H9 (cell line): ENCODE measurements around the gene LRRC7. TPM values are rescaled to one million over a fixed set of nuclear protein-coding genes. Genes with fewer than 3 reads are reported as not detected.
A peak's percentile ranks its signal among the peaks of the same experiment; 100 is the strongest.

Source experiments
- DNase-seq: peaks from one replicate; pipeline ENCODE4 v3.0.0-alpha.2; 2017
- H2AFZ ChIP-seq: one replicate; pipeline ENCODE4 v1.6.1; 2013; ENCODE audit warnings: mild to moderate bottlenecking, low read length, control low read depth, moderate library complexity
- H2AK5ac ChIP-seq: 2 replicates; pipeline ENCODE4 v1.6.1; 2013; ENCODE audit warnings: low read length, control low read depth, mixed read lengths; ENCODE audit not compliant: insufficient read length
- H2BK120ac ChIP-seq: one replicate; pipeline ENCODE4 v1.6.1; 2013; ENCODE audit warnings: low read depth, mild to moderate bottlenecking, low read length, control low read depth, inconsistent platforms; ENCODE audit not compliant: poor library complexity, severe bottlenecking
- H2BK12ac ChIP-seq: 2 replicates; pipeline ENCODE4 v1.6.1; 2013; ENCODE audit warnings: low read length, control low read depth, mixed read lengths, low read depth; ENCODE audit not compliant: insufficient read length
- H2BK15ac ChIP-seq: 2 replicates; pipeline ENCODE4 v1.6.1; 2013; ENCODE audit warnings: low read depth, low read length, control low read depth
- H2BK20ac ChIP-seq: one replicate; pipeline ENCODE4 v1.6.1; 2013; ENCODE audit warnings: low read depth, mild to moderate bottlenecking, low read length, control low read depth, inconsistent platforms; ENCODE audit not compliant: poor library complexity, severe bottlenecking
- H2BK5ac ChIP-seq: 2 replicates; pipeline ENCODE4 v1.6.1; 2013; ENCODE audit warnings: low read length, control low read depth, mixed read lengths; ENCODE audit not compliant: insufficient read length
- H3K14ac ChIP-seq: 2 replicates; pipeline ENCODE4 v1.6.1; 2013; ENCODE audit warnings: low read length, control low read depth; ENCODE audit not compliant: insufficient read depth
- H3K18ac ChIP-seq: 2 replicates; pipeline ENCODE4 v1.6.1; 2013; ENCODE audit warnings: low read depth, mild to moderate bottlenecking, mixed read lengths, low read length, control low read depth; ENCODE audit not compliant: insufficient read length
- H3K23ac ChIP-seq: 2 replicates; pipeline ENCODE4 v1.6.1; 2013; ENCODE audit warnings: low read length, control low read depth, mixed read lengths, low read depth; ENCODE audit not compliant: insufficient read length
- H3K23me2 ChIP-seq: 2 replicates; pipeline ENCODE4 v1.6.1; 2013; ENCODE audit warnings: low read depth, mild to moderate bottlenecking, mixed read lengths, low read length, control low read depth; ENCODE audit not compliant: insufficient read length, poor library complexity, severe bottlenecking
- H3K27ac ChIP-seq: 2 replicates; pipeline ENCODE4 v1.5.1; 2013; ENCODE audit warnings: low read length, control low read depth, mixed read lengths, low read depth; ENCODE audit not compliant: insufficient read length
- H3K27me3 ChIP-seq: 2 replicates; pipeline ENCODE4 v1.6.1; 2013; ENCODE audit warnings: low read length, control low read depth, inconsistent platforms; ENCODE audit not compliant: insufficient read depth
- H3K4ac ChIP-seq: 2 replicates; pipeline ENCODE4 v1.6.1; 2013; ENCODE audit warnings: low read depth, mild to moderate bottlenecking, control low read depth, inconsistent platforms, low read length, moderate library complexity
- H3K4me1 ChIP-seq: 2 replicates; pipeline ENCODE4 v1.6.1; 2013; ENCODE audit warnings: low read length, control low read depth, inconsistent platforms; ENCODE audit not compliant: insufficient read depth
- H3K4me2 ChIP-seq: 2 replicates; pipeline ENCODE4 v1.6.1; 2013; ENCODE audit warnings: low read length, control low read depth, mixed read lengths; ENCODE audit not compliant: insufficient read length, insufficient read depth
- H3K56ac ChIP-seq: 2 replicates; pipeline ENCODE4 v1.6.1; 2013; ENCODE audit warnings: low read depth, mild to moderate bottlenecking, mixed read lengths, low read length, control low read depth; ENCODE audit not compliant: insufficient read length
- H3K79me1 ChIP-seq: 2 replicates; pipeline ENCODE4 v1.6.1; 2013; ENCODE audit warnings: low read depth, mild to moderate bottlenecking, moderate library complexity, low read length, control low read depth, inconsistent platforms; ENCODE audit not compliant: insufficient read depth, poor library complexity, severe bottlenecking
- H3K79me2 ChIP-seq: 2 replicates; pipeline ENCODE4 v1.6.1; 2013; ENCODE audit warnings: low read length, control low read depth, inconsistent platforms; ENCODE audit not compliant: insufficient read depth
- H3K9ac ChIP-seq: 2 replicates; pipeline ENCODE4 v1.6.1; 2013; ENCODE audit warnings: low read length, control low read depth, mixed read lengths; ENCODE audit not compliant: insufficient read length; ENCODE audit errors: extremely low read depth
- H3K9me3 ChIP-seq: one replicate; pipeline ENCODE4 v1.6.1; 2013; ENCODE audit warnings: low read depth, low read length, inconsistent platforms; ENCODE audit not compliant: control insufficient read depth
- H3T11ph ChIP-seq: one replicate; pipeline ENCODE4 v1.6.1; 2013; ENCODE audit warnings: mild to moderate bottlenecking, low read length, control low read depth, inconsistent platforms
- H4K20me1 ChIP-seq: one replicate; pipeline ENCODE4 v1.6.1; 2013; ENCODE audit not compliant: control insufficient read depth, insufficient read length, insufficient read depth
- H4K5ac ChIP-seq: 2 replicates; pipeline ENCODE4 v1.6.1; 2013; ENCODE audit warnings: low read depth, mild to moderate bottlenecking, mixed read lengths, low read length, control low read depth; ENCODE audit not compliant: insufficient read length
- H4K8ac ChIP-seq: replicated peaks from 2 replicates; pipeline ENCODE4 v1.6.1; 2013; ENCODE audit warnings: low read length, control low read depth, mixed read lengths, low read depth; ENCODE audit not compliant: insufficient read length
- H4K91ac ChIP-seq: 2 replicates; pipeline ENCODE4 v1.6.1; 2013; ENCODE audit warnings: low read depth, mild to moderate bottlenecking, moderate library complexity, mixed read lengths, low read length, control low read depth; ENCODE audit not compliant: insufficient read length
- H3K27ac Mint-ChIP-seq, 3 experiments: 2 replicates in 2 of 3; 3 replicates in 1 of 3; pipeline ENCODE4 v1.8.0; 2020 to 2021; ENCODE audit warnings: mixed read lengths in 3 of 3, mild to moderate bottlenecking in 1 of 3, moderate library complexity in 1 of 3
- H3K27me3 Mint-ChIP-seq: 2 replicates; pipeline ENCODE4 v1.8.0; 2021; ENCODE audit warnings: low read depth, mild to moderate bottlenecking, moderate library complexity, mixed read lengths
- H3K36me3 Mint-ChIP-seq, 3 experiments: 2 replicates in 2 of 3; 3 replicates in 1 of 3; pipeline ENCODE4 v1.8.0; 2020 to 2021; ENCODE audit warnings: low read depth in 3 of 3, mixed read lengths in 3 of 3; ENCODE audit not compliant: insufficient read depth in 1 of 3
- H3K4me1 Mint-ChIP-seq, 2 experiments: 2 replicates each; pipeline ENCODE4 v1.8.0; 2020; ENCODE audit warnings: mixed read lengths in 2 of 2
- H3K4me3 Mint-ChIP-seq, 2 experiments: 2 replicates in 1 of 2; 3 replicates in 1 of 2; pipeline ENCODE4 v1.8.0; 2020 to 2021; ENCODE audit warnings: mild to moderate bottlenecking in 2 of 2, mixed read lengths in 2 of 2, moderate library complexity in 1 of 2
- H3K9me3 Mint-ChIP-seq, 2 experiments: 2 replicates in 1 of 2; 3 replicates in 1 of 2; pipeline ENCODE4 v1.8.0; 2020; ENCODE audit warnings: mild to moderate bottlenecking in 2 of 2, mixed read lengths in 2 of 2, moderate library complexity in 1 of 2
- CTCF ChIP-seq: fragments of 200-600 bp; sonication (generic); conservative IDR thresholded peaks from 3 replicates; pipeline ENCODE4 v1.8.0; 2021; ENCODE audit warnings: antibody characterized with exemption, mild to moderate bottlenecking
- whole genome bisulfite sequencing: extraction: QIAGEN DNeasy Blood & Tissue Kit; methylation state at CpG from one replicate; pipeline ENCODE4 v1.1.7; 2013; ENCODE audit warnings: missing lambda C conversion rate, low lambda C conversion rate, mixed read lengths; ENCODE audit not compliant: insufficient read length; ENCODE audit errors: extremely low coverage; 5-methylcytosine and 5-hydroxymethylcytosine counted together
- total RNA-seq: library from RNA; stranded (reverse); gene quantifications from 2 replicates; pipeline ENCODE4 v1.2.1, GENCODE V29; 2021

Gene LRRC7
- total RNA-seq, 1 experiment from 2014 or later, result not detected

GRCh38 chr1:69570356-69570755 lies 2.6 kb downstream of the LRRC7 start:
- Histone ChIP-seq H2BK120ac (no peak overlapping the region), H3K56ac (no peak overlapping the region), H2BK12ac (no peak overlapping the region), H2AK5ac (no peak overlapping the region), H4K5ac (no peak overlapping the region), H3K23ac (no peak overlapping the region), H2BK5ac (no peak overlapping the region), H4K8ac (no peak overlapping the region), H3K79me2 (no peaks in the 10 kb centered on the region), H3K27ac (no peak overlapping the region), H3K79me1 (no peaks in the 10 kb centered on the region), H3K9me3 (no peaks in the 10 kb centered on the region), H4K20me1 (no peaks in the 10 kb centered on the region), H3K4me1 (no peaks in the 10 kb centered on the region), H3K18ac (no peak overlapping the region), H3K4ac (no peak overlapping the region), H3K27me3 (peaks cover 22% of the 10 kb centered on the region), H4K91ac (no peak overlapping the region), H3T11ph (no peak overlapping the region), H2BK15ac (no peak overlapping the region), H2AFZ (no peak overlapping the region), H3K14ac (no peak overlapping the region), H3K9ac (no peak overlapping the region), H2BK20ac (no peak overlapping the region), H3K23me2 (peaks cover 18% of the 10 kb centered on the region), H3K4me2 (peak overlapping the region; percentile 84)
- H3K36me3 Mint-ChIP-seq, result no peaks in the 10 kb centered on the region; a peak in 1 of 7 replicates
- peak; percentile 30 for DNase-seq
- peaks cover 20% of the 10 kb centered on the region in 2 experiments for H3K4me1 Mint-ChIP-seq
- no peak for TF ChIP-seq CTCF
- H3K4me3 Mint-ChIP-seq, result peak overlapping the region; percentile 50 to 83
- H3K27me3 Mint-ChIP-seq, result peaks cover 84% of the 10 kb centered on the region
- WGBS, result no CpG with 5 or more reads among the region's 10 CpGs
- H3K9me3 Mint-ChIP-seq, result no peaks in the 10 kb centered on the region; a peak in 1 of 5 replicates
- H3K27ac Mint-ChIP-seq, result no peak overlapping the region
